A549 (cell line): ENCODE results near the gene DNM3. TPM values are rescaled to one million over a fixed set of nuclear protein-coding genes. Genes with fewer than 3 reads are reported as not detected.

Experiments
- ATAC-seq, 2 experiments: fragments of 200-7000 bp in 1 of 2; fragments of >200 bp in 1 of 2; cut with Nextera tagmentation in 1 of 2; cut with Tn5 transposase in 1 of 2; 3 replicates each; pipeline versions ENCODE4 v1.8.0 to v1.9.1; 2018 to 2020; ENCODE audit warnings: mild to moderate bottlenecking in 1 of 2, moderate library complexity in 1 of 2
- CTCF ChIA-PET: fragments of 300-600 bp; sonication (Branson Sonifier 250); formaldehyde crosslinking; extraction: SDS; loops from one replicate; lab custom pipeline; 2021; ENCODE audit warnings: antibody characterized with exemption, inconsistent platforms; lab: Yijun Ruan, JAX
- POLR2A ChIA-PET: fragments of 350-600 bp; formaldehyde crosslinking; extraction: SDS; loops from one replicate; lab custom pipeline; 2021; ENCODE audit warnings: antibody characterized with exemption, inconsistent platforms; lab: Yijun Ruan, JAX
- DNase-seq, 2 experiments: peaks; one replicate each; pipeline versions ENCODE4 v3.0.0 to v3.0.0-alpha.2; 2011 to 2016; ENCODE audit warnings: low read depth in 1 of 2, low spot score in 1 of 2
- FAIRE-seq: peaks from 2 replicates; lab custom pipeline; 2011; peaks lifted over from hg19 to GRCh38; lab: Jason Lieb, UNC
- H3K27ac ChIP-seq, 2 experiments: fragments of >200 bp; sonication (Bioruptor Twin); formaldehyde crosslinking; 3 replicates each; pipeline ENCODE4 v1.5.1; 2016 to 2017
- H3K4me1 ChIP-seq: fragments of >200 bp; sonication (Bioruptor Twin); formaldehyde crosslinking; 3 replicates; pipeline ENCODE4 v1.6.1; 2016
- H3K4me2 ChIP-seq: fragments of >200 bp; sonication (Bioruptor Twin); formaldehyde crosslinking; 3 replicates; pipeline ENCODE4 v1.6.1; 2016
- H3K4me3 ChIP-seq: fragments of >200 bp; sonication (Bioruptor Twin); formaldehyde crosslinking; 3 replicates; pipeline ENCODE4 v1.5.1; 2016
- H3K9me3 ChIP-seq: fragments of >200 bp; sonication (Bioruptor Twin); formaldehyde crosslinking; 3 replicates; pipeline ENCODE4 v1.6.1; 2016
- ATOH8 ChIP-seq: fragments of 250-450 bp; sonication (Bioruptor Pico); IDR thresholded peaks from 2 replicates; pipeline ENCODE4 v1.5.0; 2020; ENCODE audit warnings: low read depth, mild to moderate bottlenecking, moderate library complexity
- CBX8 ChIP-seq: fragments of 200-600 bp; sonication (generic); IDR thresholded peaks from 2 replicates; pipeline ENCODE4 v1.6.1; 2016
- CHD2 ChIP-seq: fragments of 150-350 bp; IDR thresholded peaks from 2 replicates; pipeline ENCODE4 v1.6.1; 2014; ENCODE audit warnings: low read length; ENCODE audit not compliant: partially characterized antibody
- CTCF ChIP-seq: fragments of >200 bp; sonication (Bioruptor Twin); formaldehyde crosslinking; IDR thresholded peaks from 3 replicates; pipeline ENCODE4 v1.5.1; 2016
- EHF ChIP-seq: fragments of 250-450 bp; sonication (Bioruptor Pico); IDR thresholded peaks from 2 replicates; pipeline ENCODE4 v1.5.0; 2020; ENCODE audit warnings: mild to moderate bottlenecking
- ELK1 ChIP-seq: fragments of 150-350 bp; IDR thresholded peaks from 2 replicates; pipeline ENCODE4 v1.6.1; 2014; ENCODE audit warnings: low read depth, mild to moderate bottlenecking, low read length
- ESRRA ChIP-seq: fragments of 150-350 bp; IDR thresholded peaks from 2 replicates; pipeline ENCODE4 v1.6.1; 2014; ENCODE audit warnings: mild to moderate bottlenecking, low read length, borderline replicate concordance
- FOSL2 ChIP-seq, 2 experiments: fragments of 450-650 bp in 1 of 2; fragments of >200 bp in 1 of 2; sonication (Bioruptor Twin) in 1 of 2; formaldehyde crosslinking; IDR thresholded peaks; 2 replicates each; pipeline versions ENCODE4 v1.5.0 to v1.6.1; 2016 to 2020; ENCODE audit warnings: mild to moderate bottlenecking in 1 of 2, moderate library complexity in 1 of 2
- GATA3 ChIP-seq: IDR thresholded peaks from 2 replicates; pipeline ENCODE4 v1.6.1; 2012; ENCODE audit warnings: borderline replicate concordance
- HES2 ChIP-seq: fragments of >200 bp; sonication (Bioruptor Twin); formaldehyde crosslinking; IDR thresholded peaks from 2 replicates; pipeline ENCODE4 v1.6.1; 2016
- HEYL ChIP-seq: fragments of 250-450 bp; sonication (Bioruptor Pico); IDR thresholded peaks from 2 replicates; pipeline ENCODE4 v1.8.0; 2021; ENCODE audit warnings: mild to moderate bottlenecking, moderate library complexity
- HOXB13 ChIP-seq: fragments of 250-450 bp; sonication (Bioruptor Pico); IDR thresholded peaks from 2 replicates; pipeline ENCODE4 v1.5.0; 2020; ENCODE audit warnings: low read depth, mild to moderate bottlenecking, moderate library complexity
- JUNB ChIP-seq: fragments of >200 bp; sonication (Bioruptor Twin); formaldehyde crosslinking; IDR thresholded peaks from 2 replicates; pipeline ENCODE4 v1.6.1; 2016
- MAFK ChIP-seq: fragments of 450-650 bp; IDR thresholded peaks from 2 replicates; pipeline ENCODE4 v1.6.1; 2014; ENCODE audit not compliant: partially characterized antibody
- NFE2L2 ChIP-seq: fragments of 150-350 bp; conservative IDR thresholded peaks from 2 replicates; pipeline ENCODE4 v1.6.1; 2014; ENCODE audit warnings: low read length
- PBX3 ChIP-seq: IDR thresholded peaks from 2 replicates; pipeline ENCODE4 v1.6.1; 2012
- POLR2AphosphoS2 ChIP-seq: conservative IDR thresholded peaks from 2 replicates; pipeline ENCODE4 v1.6.1; 2012; ENCODE audit warnings: low read length, improper control_type of control experiment, inconsistent platforms
- RNF2 ChIP-seq: fragments of 200-600 bp; sonication (generic); IDR thresholded peaks from 2 replicates; pipeline ENCODE4 v1.6.1; 2016; ENCODE audit warnings: low read depth, mild to moderate bottlenecking, antibody characterized with exemption, moderate library complexity, borderline replicate concordance
- TP53 ChIP-seq: fragments of 250-450 bp; sonication (Bioruptor Pico); IDR thresholded peaks from 2 replicates; pipeline ENCODE4 v1.5.0; 2021; ENCODE audit warnings: mild to moderate bottlenecking, moderate library complexity
- ZFP36 ChIP-seq: fragments of 450-650 bp; IDR thresholded peaks from 2 replicates; pipeline ENCODE4 v1.6.1; 2014; ENCODE audit warnings: borderline replicate concordance; ENCODE audit not compliant: partially characterized antibody
- ZNF302 ChIP-seq: fragments of 250-450 bp; sonication (Bioruptor Pico); IDR thresholded peaks from 2 replicates; pipeline ENCODE4 v1.9.0; 2021; ENCODE audit warnings: inconsistent platforms, mild to moderate bottlenecking, moderate library complexity
- WGBS: methylation state at CpG from one replicate; pipeline ENCODE4 v1.1.6; 2017; ENCODE audit errors: missing lambda C conversion rate; 5-methylcytosine and 5-hydroxymethylcytosine counted together
- polyA plus RNA-seq, 4 experiments: library from polyadenylated mRNA; depleted of rRNA in 3 of 4; stranded (reverse); fragments of >200 nt; fragmentation: RNase III in 1 of 4; extraction: RNeasy Plus Mini Kit Qiagen cat#74134 plus additional on column Dnase treatment in 1 of 4; gene quantifications; 2 replicates in 3 of 4; 3 replicates in 1 of 4; pipeline ENCODE4 v1.2.3, GENCODE V29; 2011 to 2017

DNM3 gene
- polyA plus RNA-seq, 2 of the 4 experiments (the other 2 are of a cell fraction), result 0.57 to 1.5 TPM

- TF ChIP-seq PBX3, result no peak
- no peak for TF ChIP-seq ELK1
- TF ChIP-seq FOSL2 (IDR thresholded peaks at IDR 0.05), result no peak
- no peak for TF ChIP-seq FOSL2 (CRISPR knock-in tag; IDR thresholded peaks at IDR 0.05)
- TF ChIP-seq POLR2AphosphoS2, result no peak
- no peak for TF ChIP-seq ATOH8 (CRISPR knock-in tag)
- TF ChIP-seq HEYL (CRISPR knock-in tag), result no peak
- TF ChIP-seq HES2, result no peak
- TF ChIP-seq, all 56 proteins: peak for 0
Observed at GRCh38 chr1:171819946-171820345, 21.4 kb upstream of the DNM3 start (continued).

- no peak overlapping the region for H3K27ac ChIP-seq
- WGBS, result 0% methylated on average over 1 of the region's 1 CpG
- POLR2A ChIA-PET, result no interaction called here
- DNase-seq (no peak), FAIRE-seq (no peak), ATAC-seq (no peak)
- no peaks in the 10 kb centered on the region for H3K4me1 ChIP-seq
- no peak overlapping the region for H3K4me2 ChIP-seq
- CTCF ChIA-PET, result no interaction called here
- no peak overlapping the region for H3K4me3 ChIP-seq
- peak; percentile 7 for TF ChIP-seq ZFP36
- no peak for TF ChIP-seq GATA3
- TF ChIP-seq, all 56 proteins: peak for 1
- H3K9me3 ChIP-seq, result peaks cover 12% of the 10 kb centered on the region; the same call in 2 of the 3 replicates
Observed at GRCh38 chr1:171826973-171827372, 14.3 kb upstream of the DNM3 start.

GRCh38 chr1:171828794-171829193, 12.5 kb upstream of the DNM3 start:
- FAIRE-seq, result no peak
- Histone ChIP-seq H3K27ac (no peak overlapping the region), H3K4me2 (no peak overlapping the region), H3K4me1 (no peaks in the 10 kb centered on the region), H3K9me3 (peaks cover 12% of the 10 kb centered on the region; the same call in 2 of the 3 replicates), H3K4me3 (no peak overlapping the region)
- TF ChIP-seq JUNB, result no peak
- TF ChIP-seq HEYL (CRISPR knock-in tag), result no peak
- no peak for TF ChIP-seq HOXB13
- TF ChIP-seq RNF2, result no peak
- TF ChIP-seq ZNF302 (CRISPR knock-in tag), result no peak
- no peak for TF ChIP-seq ESRRA
- no peak for TF ChIP-seq MAFK
- no peak for TF ChIP-seq PBX3
- TF ChIP-seq NFE2L2, result no peak
- no peak for TF ChIP-seq CTCF
- no peak for TF ChIP-seq TP53 (CRISPR knock-in tag)
- TF ChIP-seq HES2, result no peak
- no peak for TF ChIP-seq EHF (CRISPR knock-in tag)
- TF ChIP-seq CBX8, result no peak
- TF ChIP-seq CHD2, result no peak
- TF ChIP-seq ATOH8 (CRISPR knock-in tag), result no peak
- DNase-seq, result no peak
- 82% methylated on average over 11 of the region's 11 CpGs for WGBS
- ATAC-seq, result no peak
- ChIA-PET CTCF (interaction anchor here (0.8 to 1.5 kb wide), 4 partner anchors 27 to 601 kb away, joined by 3 to 6 read pairs (median 3); no protein-coding TSS in a partner anchor), POLR2A (no interaction called here)
